Inflammatory macrophage (primary cell): ENCODE measurements around the gene FABP3.

Source experiments
- DNase-seq, 2 donors: peaks; one replicate each; pipeline ENCODE4 v3.0.0-alpha.2; 2020 to 2022

The FABP3 gene

DNA sequence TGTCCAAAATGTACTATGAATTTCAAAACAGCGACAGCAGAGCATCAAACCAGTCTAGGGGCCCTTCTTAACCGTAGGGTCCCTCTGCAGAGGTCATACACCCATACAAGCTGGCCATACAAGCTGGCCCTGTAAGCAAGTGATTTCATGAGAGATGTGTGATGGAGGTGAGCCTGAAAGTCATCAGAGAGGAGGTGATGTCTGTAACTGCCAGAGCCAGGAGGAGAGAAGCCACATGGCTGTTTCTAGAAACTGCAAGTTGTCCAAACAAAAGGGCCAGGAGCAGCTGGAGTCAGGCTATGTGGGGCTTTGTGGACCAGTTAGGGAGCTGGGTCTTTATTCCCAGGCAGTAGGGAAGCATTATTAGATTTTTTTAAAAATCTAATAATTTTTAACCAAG, 25.4 kb upstream of the FABP3 start:
- DNase-seq: no peak

DNA sequence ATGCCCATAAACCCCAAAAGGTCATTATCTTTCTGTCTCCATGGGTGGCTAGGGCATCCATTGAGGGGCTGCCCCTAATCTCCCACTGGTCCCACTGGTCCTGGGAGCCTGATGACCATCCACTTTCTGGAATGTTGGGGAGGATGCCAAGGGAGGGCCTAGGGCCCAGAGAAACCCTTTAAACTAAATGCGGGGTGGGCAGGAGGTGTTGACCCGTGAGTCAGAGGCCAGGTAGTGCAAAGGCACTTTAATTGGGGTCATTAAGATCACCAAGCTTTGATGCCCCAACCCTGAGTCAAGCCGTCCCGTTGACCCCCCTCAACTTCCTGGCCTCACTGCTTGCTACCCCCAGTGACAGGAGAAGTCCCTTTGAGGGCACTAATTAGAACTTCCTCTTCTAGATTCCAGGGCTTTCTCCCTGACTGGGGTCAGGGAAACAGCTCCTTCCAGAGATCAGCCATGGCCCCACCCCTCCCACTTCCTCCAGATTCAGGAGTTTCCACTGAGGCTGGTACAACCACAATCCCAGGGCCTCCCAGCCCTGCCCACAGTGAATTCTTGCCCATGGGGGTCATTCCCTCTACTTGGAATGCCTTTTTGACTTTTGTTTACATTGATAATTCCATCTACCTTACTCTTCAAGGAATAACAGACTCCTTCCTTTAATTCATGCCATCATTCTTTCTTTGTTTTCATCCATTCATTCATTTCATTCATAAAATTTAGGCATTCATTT, 24.7 kb upstream of the FABP3 start:
- no peak for DNase-seq

DNA sequence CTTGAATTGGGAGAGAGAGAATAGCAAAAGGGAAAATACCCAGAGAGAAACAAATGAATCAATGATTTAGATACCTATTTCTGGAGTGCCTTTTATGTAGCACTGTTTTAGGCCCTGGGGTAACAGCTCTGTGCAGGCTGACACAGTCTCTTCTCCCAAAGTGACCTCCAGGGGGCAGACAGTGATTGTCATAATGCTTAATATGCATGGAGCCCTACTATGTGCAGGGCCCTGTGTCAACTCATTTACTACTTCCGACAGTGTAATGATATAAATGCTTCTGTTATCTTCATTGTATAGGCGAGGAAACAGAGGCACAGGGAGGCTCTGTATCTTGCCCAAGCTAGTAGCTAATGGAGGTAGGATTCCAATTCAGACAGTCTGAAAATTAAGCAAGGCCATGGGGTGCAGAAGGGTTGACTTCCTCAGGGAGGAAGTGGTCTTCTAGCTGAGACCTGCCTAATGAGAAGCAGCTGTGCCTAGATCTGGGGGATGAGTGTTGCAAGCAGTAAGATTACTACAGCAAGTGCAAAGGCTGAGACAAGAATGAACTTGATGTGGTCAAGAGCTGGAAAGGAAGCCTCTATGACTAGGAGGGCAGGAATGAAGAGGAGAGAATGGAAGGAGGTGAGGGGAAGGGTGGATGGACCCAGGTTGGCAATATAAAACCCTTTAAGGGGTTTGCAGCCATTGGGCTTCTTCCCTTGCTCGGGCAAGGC, 23.9 kb upstream of the FABP3 start:
- DNase-seq: peak; percentile 58 to 59

DNA sequence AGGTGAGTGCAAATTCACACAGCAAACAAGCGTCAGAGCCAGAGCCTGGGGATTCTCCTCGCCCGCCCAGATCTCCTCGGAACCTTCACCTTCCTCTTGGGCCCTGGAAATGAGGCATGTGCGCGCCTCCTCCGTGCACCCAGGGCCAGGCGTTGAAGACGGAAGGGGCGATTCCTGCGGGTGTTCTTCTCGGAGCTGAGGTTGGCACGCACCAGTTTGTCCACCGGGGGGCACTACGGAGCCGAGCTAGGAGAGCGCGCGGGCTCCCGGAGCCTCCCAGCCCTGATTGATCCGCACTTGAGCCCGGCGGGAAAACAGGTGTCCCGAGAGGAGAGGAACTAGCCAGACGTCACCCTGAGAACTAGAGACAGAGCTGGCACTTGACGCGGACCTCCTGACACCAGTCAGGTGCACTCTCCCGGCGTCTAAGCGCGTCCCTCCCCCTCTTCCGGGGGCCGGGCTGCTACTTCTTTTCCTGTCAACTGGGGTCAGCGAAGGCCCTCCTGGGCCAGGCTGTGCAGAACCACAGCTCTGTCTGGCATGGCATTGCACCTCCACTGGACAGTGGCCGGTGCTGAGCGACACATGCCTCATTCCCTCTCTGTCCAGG, 21.8 kb upstream of the FABP3 start:
- DNase-seq: peak; percentile 81 to 85

DNA sequence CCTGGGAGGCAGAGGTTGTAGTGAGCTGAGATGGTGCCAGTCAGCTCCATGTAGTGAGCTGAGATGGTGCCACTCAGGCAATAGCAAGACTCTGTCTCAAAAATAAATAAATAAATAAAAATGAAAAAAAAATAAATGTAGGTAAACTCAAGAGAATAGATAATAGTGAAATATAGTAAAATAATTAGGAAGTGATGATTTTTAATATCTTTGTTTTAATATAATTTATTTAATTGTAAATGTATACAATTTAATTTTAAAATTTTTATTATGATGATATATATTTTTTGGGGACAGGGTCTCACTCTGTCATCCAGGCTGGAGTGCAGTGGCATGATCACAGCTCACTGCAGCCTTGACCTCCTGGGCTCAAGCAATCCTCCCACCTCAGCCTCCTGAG, 20.6 kb upstream of the FABP3 start:
- DNase-seq: no peak

DNA sequence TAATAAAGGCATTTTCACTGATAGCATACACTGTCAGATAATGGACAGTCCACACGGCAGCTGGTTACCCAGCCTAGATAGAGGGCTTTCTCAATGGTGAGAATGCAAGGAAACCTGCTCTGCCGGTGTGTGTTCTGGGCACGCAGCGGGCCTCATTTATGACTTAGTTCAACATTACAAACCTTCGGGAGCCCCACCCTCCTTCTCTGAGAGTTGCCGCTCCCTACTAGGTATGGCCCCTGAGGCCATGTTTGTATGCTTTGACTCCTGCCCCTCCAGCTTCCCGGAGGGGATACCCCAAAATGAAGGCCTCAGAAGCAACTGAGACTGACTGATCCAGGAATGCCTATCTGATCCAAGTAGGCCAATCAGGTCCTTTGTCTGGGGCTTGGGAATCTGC, 17.2 kb upstream of the FABP3 start:
- no peak for DNase-seq

DNA sequence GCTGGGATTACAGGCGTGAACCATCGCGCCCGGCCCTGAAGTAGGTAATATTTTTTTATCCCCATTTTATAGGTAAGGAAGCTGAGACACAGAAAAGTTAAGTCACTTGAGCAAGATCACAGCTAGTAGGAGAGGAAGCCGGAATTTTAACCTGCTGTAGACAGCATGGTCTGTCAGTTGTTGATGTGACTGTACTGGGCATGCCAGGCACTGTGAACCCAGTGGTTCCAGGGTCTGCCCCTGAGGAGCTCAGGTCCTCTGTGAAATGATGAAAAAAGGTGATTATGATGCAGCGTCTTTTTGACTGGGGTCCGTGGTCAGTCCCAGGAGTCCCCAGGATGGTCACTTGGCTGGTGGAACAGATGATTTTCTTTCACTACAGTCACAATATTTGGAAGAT, 16.7 kb upstream of the FABP3 start:
- no peak for DNase-seq

DNA sequence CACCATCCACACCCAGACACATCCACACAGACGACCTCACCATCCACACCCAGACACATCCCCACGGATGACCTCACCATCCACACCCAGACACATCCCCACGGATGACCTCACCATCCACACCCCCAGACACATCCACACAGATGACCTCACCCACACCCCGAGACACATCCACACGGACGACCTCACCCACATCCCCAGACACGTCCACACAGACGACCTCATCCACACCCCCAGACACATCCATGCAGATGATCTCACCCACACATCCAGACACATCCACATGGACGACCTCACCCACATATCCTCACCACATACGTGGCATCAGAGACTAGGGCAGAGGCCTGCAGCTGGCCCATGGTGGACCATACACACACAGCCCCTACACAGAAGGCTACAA, 14.7 kb upstream of the FABP3 start:
- peak; percentile 36 to 66 for DNase-seq

DNA sequence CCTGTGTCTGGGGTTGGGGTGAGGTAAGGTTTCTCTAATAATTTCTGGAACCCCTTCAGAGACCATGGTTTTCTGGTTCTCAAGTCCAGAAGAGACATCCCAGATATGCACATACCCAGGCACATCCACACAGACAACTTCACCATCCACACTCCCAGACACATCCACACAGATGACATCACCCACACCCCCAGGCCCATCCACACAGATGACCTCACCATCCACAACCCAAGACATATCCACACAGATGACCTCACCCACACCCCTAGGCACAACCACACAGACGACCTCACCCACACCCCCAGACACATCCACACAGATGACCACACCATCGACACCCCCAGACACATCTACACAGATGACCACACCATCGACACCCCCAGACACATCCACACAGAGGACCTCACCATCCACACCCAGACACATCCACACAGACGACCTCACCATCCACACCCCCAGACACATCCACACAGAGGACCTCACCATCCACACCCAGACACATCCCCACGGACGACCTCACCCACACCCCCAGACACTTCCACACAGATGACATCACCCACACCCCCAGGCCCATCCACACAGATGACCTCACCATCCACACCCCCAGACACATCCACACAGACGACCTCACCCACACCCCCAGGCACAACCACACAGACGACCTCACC, 13.8 kb upstream of the FABP3 start:
- peak in 1 of 2 donors; percentile 23 for DNase-seq

DNA sequence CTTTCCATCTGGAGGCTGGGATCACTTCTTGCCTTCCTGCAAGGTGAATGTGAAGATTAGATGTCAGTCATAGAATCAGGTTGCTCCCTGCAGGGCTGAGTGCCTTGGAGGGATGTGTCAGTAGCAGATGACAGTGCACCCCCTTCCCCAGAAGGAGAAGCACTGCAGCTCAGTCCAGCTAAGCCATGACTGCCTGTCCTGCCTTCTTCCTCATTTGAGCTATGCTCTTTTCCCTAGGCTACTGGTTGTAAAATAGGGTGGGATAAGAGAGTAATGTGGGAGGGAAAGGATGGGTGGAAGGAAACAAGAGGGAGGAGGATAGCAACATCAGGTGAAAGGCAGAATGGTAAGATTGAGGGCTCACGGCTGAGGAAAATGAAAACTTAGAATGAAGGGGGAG, 11.1 kb upstream of the FABP3 start:
- DNase-seq: peak; percentile 68 to 85

DNA sequence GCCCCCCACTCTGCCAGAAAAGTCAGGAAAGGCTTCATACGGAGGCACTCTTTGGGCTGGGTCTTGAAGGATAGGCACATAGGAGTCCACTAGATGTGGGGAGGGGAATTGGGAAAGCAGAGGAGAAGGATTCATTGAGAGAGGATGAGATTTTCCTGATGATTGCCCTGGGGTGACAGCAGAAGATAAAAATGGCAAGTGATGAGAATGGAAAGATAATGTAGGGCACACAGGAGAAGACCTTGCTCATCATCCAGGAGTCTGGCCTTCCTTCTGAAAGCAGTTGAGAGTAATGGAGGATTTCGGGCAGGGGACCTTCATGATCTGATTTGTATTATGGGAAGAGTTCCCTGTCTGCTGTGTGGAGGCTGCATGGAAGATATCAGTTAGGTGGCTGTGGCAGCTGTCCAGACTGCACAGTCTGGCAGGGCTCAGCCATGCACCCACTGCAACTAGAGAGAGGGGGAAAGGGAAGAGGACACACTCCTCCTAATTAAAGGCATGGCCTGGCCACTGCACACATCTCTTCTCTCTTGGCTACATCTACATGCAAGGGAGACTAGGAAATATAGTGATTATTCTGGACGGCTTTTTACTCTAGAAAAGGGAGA, 9.6 kb upstream of the FABP3 start:
- DNase-seq: no peak

DNA sequence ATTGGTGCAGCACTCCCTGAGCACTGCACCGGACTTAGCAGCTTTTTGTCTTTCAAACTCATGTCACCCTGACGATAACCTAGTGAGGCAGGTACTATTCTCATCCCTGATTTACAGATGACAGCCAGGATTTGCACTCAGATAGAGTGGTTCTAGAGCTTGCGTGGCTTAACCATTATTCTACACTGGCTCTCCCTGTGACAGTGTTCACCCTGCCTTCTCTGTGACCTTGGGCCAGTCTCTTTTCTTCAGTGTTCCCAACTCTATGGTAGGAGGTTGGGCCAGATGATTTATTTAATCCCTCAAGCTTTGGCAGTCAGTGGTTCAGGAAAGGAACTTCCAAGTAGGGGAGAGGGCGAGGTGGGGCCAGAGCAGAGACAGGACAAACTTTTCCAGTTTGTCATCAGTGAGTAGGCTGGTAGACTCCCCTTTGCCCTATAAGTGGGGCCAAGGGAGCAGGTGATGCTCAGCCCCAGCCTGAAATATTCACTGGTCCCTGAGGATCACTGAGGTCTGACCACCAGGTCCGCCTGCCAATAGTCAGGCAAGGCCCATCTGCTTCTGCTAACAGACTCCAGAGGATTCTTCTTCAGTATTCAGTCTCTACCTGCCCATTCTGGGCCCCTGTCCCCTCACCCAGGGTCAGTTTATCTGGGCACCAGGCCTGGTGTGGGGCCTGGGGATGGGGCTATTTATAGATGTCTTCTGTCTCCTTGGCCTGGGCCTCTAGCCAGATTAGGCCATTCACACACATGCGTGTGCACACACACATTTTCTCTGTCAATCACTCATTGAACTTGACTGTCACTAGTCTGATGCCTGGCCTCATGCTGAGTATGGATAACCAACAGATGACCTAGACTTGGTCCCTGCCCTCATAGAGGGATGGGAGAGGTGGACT, 8.8 kb upstream of the FABP3 start:
- no peak for DNase-seq

DNA sequence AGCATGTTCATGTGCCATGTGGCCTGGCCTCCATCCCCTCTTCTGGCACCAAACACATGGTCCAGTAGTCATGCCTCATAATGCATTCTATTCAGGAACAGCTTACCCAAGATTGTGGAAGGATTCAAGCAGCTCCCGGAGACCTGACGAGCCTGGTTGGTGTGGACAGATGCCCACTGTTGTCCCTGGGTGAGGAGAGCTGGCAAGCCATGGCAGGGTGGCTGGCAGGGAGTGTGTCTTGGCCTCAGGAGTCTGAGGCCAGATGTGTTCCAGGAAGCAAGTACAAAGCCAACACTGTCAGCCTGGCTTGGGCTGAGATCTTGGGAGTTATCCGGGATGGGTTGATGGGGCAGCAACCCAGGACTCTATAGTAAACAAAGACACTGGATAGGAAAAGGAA, 7.3 kb upstream of the FABP3 start:
- DNase-seq: no peak

DNA sequence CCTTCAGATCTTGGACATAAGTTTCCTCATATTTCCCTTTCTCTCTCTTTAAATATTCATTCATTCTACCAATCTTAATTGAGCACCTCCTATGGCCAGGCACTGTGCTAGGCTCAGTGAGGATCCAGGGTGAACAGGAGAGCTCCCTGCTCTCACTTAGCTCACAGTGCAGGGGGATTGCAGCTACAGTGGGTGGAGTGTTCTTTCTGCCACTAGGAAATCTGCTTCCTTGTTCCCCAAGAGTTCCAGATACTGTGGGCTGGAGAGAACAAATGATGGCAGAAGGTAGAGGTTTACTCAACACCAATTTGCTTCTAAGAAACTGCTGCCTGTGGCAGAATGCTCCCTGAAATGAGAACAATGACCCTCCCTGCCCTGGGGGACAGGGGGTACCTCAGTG, 5.1 kb upstream of the FABP3 start:
- DNase-seq: peak; percentile 36 to 52

DNA sequence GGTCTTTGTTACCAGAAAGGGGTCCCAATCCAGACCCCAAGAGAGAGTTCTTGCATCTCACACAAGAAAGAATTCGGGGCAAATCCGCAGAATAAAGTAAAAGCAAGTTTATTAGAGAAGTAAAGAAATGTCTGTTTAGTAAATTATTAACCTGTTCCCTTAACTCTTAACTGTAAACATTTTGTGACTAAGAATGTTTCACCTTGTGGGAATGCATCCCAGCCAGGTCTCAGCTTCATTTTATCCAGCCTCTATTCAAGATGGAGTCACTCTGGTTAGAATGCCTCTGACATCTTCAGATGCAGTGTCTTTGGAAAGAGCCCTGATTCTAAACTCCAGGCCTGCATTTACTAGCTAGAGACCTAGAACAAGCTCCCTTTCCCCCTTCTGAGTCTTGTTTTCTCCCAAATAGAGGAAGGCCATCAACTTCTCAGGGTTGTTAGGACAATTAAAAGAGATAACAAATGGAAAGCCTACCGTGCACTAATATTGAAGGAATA, 4.5 kb upstream of the FABP3 start:
- no peak for DNase-seq

DNA sequence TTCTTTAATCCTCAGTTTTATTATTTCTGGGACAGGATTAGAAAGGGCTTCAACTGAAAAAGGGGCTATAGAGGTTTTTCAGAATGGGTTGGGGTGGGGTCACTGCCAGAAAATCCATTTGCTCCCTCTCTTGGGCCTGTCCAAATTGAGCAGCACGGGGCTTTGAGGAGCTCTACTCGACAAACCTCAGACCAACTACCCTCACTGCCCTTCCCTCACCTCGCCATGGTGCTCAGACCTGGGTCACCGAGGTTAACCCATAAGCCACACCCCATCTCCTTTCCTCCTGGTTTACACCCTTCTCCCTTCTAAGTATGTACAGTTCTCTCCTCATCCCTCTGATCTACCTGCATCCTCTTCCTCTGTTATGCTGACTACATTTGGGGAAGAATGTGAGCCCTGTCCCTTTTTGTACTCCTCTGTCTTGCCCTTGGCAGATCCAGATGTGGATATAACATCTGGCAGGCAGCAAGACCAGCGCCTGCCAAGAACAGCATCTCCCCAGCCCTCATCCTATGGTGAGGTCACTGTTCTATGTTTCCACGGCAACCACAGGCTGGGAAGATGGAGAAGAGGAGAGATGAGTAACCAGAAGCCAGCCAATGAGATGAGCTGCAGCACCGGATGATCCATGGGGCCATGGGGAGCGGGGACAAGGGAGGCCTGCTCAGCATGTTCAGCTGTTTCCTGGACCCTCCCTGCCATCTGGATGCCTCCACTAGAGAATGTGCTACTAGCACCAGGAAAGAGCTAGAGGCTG, 3.7 kb upstream of the FABP3 start:
- DNase-seq: no peak

DNA sequence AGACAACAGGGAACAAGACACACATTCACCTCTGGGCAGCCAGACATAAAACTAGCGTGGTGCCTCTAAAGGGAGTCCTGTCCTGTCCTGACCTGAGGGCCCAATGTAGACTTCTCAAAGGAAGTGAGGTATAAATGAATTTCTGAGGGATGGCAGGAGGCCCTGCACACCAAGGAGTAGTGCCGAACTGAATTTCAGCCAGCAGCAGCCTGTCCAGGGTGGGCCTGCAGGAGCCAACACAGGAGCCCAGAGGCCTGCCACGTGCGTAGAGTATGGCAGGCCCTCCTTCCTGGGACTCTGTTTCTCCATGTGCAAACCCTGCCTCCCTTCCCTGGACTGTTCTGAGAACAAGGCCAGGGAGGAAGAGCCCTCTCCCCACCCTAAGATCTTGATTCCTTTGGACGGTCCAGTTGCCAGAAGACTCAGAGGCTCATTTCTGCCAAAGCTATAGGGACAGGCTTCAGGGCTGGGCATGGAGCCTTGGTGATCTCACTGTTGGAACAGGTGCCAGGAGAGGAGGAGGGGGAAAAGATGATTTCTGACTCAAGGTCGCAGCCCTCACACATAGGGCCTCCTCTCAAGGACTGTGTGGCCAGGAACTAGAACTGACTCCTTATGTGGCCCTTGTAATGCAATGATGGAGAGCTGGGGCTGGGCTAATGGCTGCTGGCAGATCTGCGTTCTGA, 1.8 kb upstream of the FABP3 start:
- DNase-seq: no peak

DNA sequence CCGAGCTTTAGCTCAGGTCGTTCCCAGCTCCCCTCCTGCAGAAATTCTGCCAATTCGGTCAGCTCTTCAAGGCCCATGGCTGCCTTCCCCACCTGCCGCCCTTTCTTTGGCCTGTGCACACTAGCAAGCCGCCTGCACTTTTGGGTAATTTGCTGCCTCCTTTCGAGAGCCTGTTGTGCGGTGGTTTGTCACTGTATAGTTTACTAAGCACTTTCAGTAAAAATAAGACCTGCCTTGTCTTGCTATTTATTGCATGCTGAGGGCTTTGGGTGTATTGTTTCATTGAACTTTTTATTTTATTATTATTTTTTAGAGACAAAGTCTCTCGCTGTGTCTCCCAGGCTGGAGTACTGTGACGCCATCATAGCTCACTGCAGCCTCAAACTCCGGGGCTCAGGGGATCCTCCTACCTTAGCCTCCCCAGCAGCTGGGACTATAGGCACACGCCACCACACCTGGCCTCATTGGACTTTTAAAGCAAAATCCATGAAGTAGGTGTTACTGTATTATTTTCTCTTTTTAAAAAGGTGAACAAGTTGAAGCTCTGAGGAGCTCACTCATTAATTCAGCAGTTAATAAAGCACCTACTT, 1.1 kb upstream of the FABP3 start:
- DNase-seq: no peak

DNA sequence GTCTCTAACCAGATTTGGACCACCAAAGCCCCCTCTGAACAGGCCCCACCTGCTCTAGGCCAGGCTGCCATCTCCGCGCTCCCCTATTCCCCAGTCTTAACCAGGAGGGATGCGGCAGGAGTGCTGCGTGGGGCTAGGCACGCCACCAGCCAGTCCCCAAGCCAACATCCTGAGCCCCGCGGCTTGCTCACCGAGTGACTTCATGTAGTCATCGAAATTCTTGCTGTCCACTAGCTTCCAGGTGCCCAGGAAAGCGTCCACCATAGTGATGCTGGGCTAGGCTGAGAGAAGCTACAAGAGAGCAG, 173 bp downstream of the FABP3 start:
- DNase-seq: no peak

DNA sequence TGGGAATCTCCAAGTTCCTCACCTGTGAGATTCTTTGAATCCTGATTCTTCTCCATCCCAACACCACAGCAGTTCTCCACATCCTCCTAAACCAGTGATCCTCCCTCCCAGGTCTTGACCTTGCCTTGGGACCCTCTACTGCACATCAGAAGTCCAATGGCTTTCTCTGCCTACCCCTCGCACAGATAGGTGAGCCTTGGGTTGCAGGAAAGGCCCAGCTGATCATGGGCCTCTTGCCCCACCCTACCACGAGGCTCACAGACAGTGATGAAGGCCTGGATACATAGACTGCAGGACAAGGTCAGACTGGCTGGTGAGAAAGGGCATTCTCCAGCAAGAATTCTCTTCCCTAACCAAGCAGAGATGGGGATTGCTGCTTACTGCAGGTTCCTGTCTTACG, 825 bp downstream of the FABP3 start:
- no peak for DNase-seq
